HCT116 (cell line): ENCODE data around the gene GSDMA.

Experiments used
- ELF1 ChIP-seq: IDR thresholded peaks from 2 replicates; pipeline ENCODE4 v1.6.1; 2012; ENCODE audit warnings: low read depth, borderline replicate concordance
- EZH2 ChIP-seq: fragments of 200-600 bp; sonication (generic); IDR thresholded peaks from 2 replicates; pipeline ENCODE4 v1.6.1; 2017; ENCODE audit warnings: antibody characterized with exemption, mixed run types
- POLR2A ChIP-seq: IDR thresholded peaks from 2 replicates; pipeline ENCODE4 v1.7.0; 2011; ENCODE audit warnings: borderline replicate concordance; ENCODE audit not compliant: insufficient read depth, insufficient read length; ENCODE audit errors: extremely low read depth
- POLR2AphosphoS5 ChIP-seq: IDR thresholded peaks from 2 replicates; pipeline ENCODE4 v1.6.1; 2011; ENCODE audit warnings: mild to moderate bottlenecking, low read depth, low read length, moderate library complexity
- RAD21 ChIP-seq: IDR thresholded peaks from 2 replicates; pipeline ENCODE4 v1.6.1; 2012; ENCODE audit warnings: low read depth, mild to moderate bottlenecking
- SIN3A ChIP-seq: IDR thresholded peaks from 2 replicates; pipeline ENCODE4 v1.6.1; 2012; ENCODE audit warnings: low read depth
- SP1 ChIP-seq: IDR thresholded peaks from 2 replicates; pipeline ENCODE4 v1.6.1; 2012; ENCODE audit warnings: low read depth
- TCF7L2 ChIP-seq: IDR thresholded peaks from 2 replicates; pipeline ENCODE4 v1.7.0; 2011; ENCODE audit warnings: borderline replicate concordance, inconsistent platforms; ENCODE audit not compliant: insufficient read depth, insufficient read length; ENCODE audit errors: extremely low read depth
- ZNF274 ChIP-seq: fragments of 200-500 bp; sonication (Bioruptor generic); IDR thresholded peaks from 2 replicates; pipeline ENCODE4 v1.6.1; 2014; ENCODE audit warnings: mild to moderate bottlenecking, low read depth, low read length, inconsistent platforms
- TF ChIP-seq, protein P1 (sequence below), 3 experiments: fragments of 200-600 bp in 1 of 3; sonication (generic) in 1 of 3; IDR thresholded peaks in 2 of 3; conservative IDR thresholded peaks in 1 of 3; 2 replicates each; pipeline ENCODE4 v1.5.1; 2012 to 2017; ENCODE audit warnings: low read depth in 2 of 3, low read length in 2 of 3, antibody characterized with exemption in 1 of 3, borderline replicate concordance in 1 of 3, control low read depth in 1 of 3, mild to moderate bottlenecking in 1 of 3, mixed read lengths in 1 of 3, mixed run types in 1 of 3, moderate library complexity in 1 of 3; ENCODE audit not compliant: insufficient read depth in 1 of 3
- TF ChIP-seq, protein P2 (sequence below): IDR thresholded peaks from 2 replicates; pipeline ENCODE4 v1.6.1; 2011; ENCODE audit warnings: mild to moderate bottlenecking, low read length, moderate library complexity; ENCODE audit not compliant: insufficient replicate concordance; ENCODE audit errors: extremely low read depth
- TF ChIP-seq, protein P3 (sequence below): IDR thresholded peaks from 2 replicates; pipeline ENCODE4 v1.6.1; 2012

DNA sequence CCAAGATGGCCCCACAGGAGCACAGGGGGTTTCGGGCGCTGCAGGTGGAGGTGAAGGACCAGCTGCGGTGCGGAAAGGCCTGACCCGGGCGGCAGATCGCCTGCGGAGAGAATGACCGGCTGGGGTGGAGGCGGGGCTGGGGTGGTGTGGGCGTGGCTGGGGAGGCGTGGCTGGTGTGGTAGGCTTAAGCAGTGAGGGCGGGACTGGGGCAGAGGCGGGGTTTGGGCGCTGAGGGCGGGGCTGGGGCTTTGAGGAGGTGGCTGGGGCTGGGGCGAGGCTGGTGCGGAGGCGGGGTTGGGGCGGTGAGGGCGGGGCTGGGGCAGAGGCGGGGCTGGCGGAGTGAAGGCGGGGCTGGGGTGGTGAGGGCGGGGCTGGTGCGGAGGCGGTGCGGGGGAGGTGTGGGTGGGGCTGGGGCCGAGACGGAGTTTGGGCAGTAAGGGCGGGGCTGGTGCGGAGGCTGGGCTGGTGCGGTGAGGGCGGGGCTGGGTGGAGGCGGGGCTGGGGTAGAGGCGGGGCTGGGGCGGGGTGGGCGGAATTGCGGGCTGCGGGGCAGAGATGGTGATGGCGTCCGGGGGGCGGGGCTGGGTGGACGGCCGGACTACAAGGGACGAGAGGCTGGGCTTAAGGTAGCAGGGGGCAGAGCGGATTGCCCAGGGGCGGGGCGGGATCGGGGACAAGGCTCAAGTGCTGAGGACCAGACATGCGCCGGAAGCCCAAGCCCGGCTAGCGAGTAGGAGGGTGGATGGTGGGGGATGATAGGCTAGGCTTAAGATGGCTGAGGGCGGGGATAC is 9.9 kb upstream of the GSDMA start:
- TF ChIP-seq ZNF274 (no peak), ELF1 (no peak), SP1 (no peak), POLR2A (no peak), TCF7L2 (no peak), EZH2 (no peak), SIN3A (no peak), RAD21 (no peak), POLR2AphosphoS5 (peak; percentile 74)
- TF ChIP-seq, protein P1, sequence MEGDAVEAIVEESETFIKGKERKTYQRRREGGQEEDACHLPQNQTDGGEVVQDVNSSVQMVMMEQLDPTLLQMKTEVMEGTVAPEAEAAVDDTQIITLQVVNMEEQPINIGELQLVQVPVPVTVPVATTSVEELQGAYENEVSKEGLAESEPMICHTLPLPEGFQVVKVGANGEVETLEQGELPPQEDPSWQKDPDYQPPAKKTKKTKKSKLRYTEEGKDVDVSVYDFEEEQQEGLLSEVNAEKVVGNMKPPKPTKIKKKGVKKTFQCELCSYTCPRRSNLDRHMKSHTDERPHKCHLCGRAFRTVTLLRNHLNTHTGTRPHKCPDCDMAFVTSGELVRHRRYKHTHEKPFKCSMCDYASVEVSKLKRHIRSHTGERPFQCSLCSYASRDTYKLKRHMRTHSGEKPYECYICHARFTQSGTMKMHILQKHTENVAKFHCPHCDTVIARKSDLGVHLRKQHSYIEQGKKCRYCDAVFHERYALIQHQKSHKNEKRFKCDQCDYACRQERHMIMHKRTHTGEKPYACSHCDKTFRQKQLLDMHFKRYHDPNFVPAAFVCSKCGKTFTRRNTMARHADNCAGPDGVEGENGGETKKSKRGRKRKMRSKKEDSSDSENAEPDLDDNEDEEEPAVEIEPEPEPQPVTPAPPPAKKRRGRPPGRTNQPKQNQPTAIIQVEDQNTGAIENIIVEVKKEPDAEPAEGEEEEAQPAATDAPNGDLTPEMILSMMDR (IDR thresholded peaks at IDR 0.05 in 2 of 3, conservative IDR thresholded peaks at IDR 0.05 in 1 of 3; ENCODE audit: borderline replicate concordance in 1 of 3, insufficient read depth in 1 of 3, low read depth in 2 of 3, low read length in 2 of 3): no peak
- TF ChIP-seq, protein P2, sequence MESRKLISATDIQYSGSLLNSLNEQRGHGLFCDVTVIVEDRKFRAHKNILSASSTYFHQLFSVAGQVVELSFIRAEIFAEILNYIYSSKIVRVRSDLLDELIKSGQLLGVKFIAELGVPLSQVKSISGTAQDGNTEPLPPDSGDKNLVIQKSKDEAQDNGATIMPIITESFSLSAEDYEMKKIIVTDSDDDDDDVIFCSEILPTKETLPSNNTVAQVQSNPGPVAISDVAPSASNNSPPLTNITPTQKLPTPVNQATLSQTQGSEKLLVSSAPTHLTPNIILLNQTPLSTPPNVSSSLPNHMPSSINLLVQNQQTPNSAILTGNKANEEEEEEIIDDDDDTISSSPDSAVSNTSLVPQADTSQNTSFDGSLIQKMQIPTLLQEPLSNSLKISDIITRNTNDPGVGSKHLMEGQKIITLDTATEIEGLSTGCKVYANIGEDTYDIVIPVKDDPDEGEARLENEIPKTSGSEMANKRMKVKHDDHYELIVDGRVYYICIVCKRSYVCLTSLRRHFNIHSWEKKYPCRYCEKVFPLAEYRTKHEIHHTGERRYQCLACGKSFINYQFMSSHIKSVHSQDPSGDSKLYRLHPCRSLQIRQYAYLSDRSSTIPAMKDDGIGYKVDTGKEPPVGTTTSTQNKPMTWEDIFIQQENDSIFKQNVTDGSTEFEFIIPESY: no peak
- TF ChIP-seq, protein P3, sequence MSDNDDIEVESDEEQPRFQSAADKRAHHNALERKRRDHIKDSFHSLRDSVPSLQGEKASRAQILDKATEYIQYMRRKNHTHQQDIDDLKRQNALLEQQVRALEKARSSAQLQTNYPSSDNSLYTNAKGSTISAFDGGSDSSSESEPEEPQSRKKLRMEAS: no peak
